Smooth muscle cell (in vitro differentiated cells): ENCODE data around the gene AKT2. TPM values are rescaled to one million over a fixed set of nuclear protein-coding genes. Genes with fewer than 3 reads are reported as not detected.

Experiments used
- DNase-seq: peaks from one replicate; lab custom pipeline; 2025; ENCODE audit not compliant: unreplicated experiment; lab: John Stamatoyannopoulos, UW
- H2AFZ ChIP-seq: fragments of 200-600 bp; sonication (generic); 2 replicates; pipeline ENCODE4 v1.6.0; 2016; ENCODE audit warnings: antibody characterized with exemption, low read depth, mild to moderate bottlenecking
- H3F3A ChIP-seq: fragments of 200-600 bp; sonication (generic); 2 replicates; pipeline ENCODE4 v1.6.0; 2017; ENCODE audit warnings: antibody characterized with exemption, low read depth
- H3K27ac ChIP-seq: fragments of 200-600 bp; sonication (generic); 2 replicates; pipeline ENCODE4 v1.5.1; 2016; ENCODE audit warnings: low read depth, mild to moderate bottlenecking
- H3K27me3 ChIP-seq: fragments of 200-600 bp; sonication (generic); 2 replicates; pipeline ENCODE4 v1.6.1; 2016; ENCODE audit warnings: low read depth, mild to moderate bottlenecking
- H3K36me3 ChIP-seq: fragments of 200-600 bp; sonication (generic); 2 replicates; pipeline ENCODE4 v1.5.1; 2016; ENCODE audit warnings: low read depth
- H3K4me1 ChIP-seq: fragments of 200-600 bp; sonication (generic); 2 replicates; pipeline ENCODE4 v1.5.1; 2016; ENCODE audit warnings: low read depth
- H3K4me2 ChIP-seq: fragments of 200-600 bp; sonication (generic); 2 replicates; pipeline ENCODE4 v1.6.0; 2016; ENCODE audit warnings: mild to moderate bottlenecking
- H3K4me3 ChIP-seq: fragments of 200-600 bp; sonication (generic); 2 replicates; pipeline ENCODE4 v1.5.1; 2016; ENCODE audit warnings: mild to moderate bottlenecking
- H3K79me2 ChIP-seq: fragments of 200-600 bp; sonication (generic); 2 replicates; pipeline ENCODE4 v1.6.0; 2016; ENCODE audit warnings: low read depth, mild to moderate bottlenecking
- H3K9ac ChIP-seq: fragments of 200-600 bp; sonication (generic); 2 replicates; pipeline ENCODE4 v1.6.0; 2016; ENCODE audit warnings: low read depth
- H3K9me3 ChIP-seq: fragments of 200-600 bp; sonication (generic); replicated peaks from 2 replicates; pipeline ENCODE4 v1.5.1; 2016; ENCODE audit warnings: low read depth
- H4K20me1 ChIP-seq: fragments of 200-600 bp; sonication (generic); 2 replicates; pipeline ENCODE4 v1.6.0; 2016; ENCODE audit warnings: low read depth
- CTCF ChIP-seq: fragments of 200-600 bp; sonication (generic); IDR thresholded peaks from 2 replicates; pipeline ENCODE4 v1.5.1; 2017; ENCODE audit warnings: borderline replicate concordance, mild to moderate bottlenecking, antibody characterized with exemption; ENCODE audit not compliant: insufficient read depth, poor library complexity, severe bottlenecking
- WGBS: methylation state at CpG from one replicate; pipeline ENCODE4 v1.1.7; 2016; ENCODE audit warnings: low lambda C conversion rate; 5-methylcytosine and 5-hydroxymethylcytosine counted together
- polyA plus RNA-seq: library from polyadenylated mRNA; unstranded; fragments of >200 nt; fragmentation: Nextera tagmentation; extraction: Ambion mirVana; gene quantifications from 2 replicates; pipeline ENCODE4 v1.2.1, GENCODE V29; 2016
- total RNA-seq: library from RNA; depleted of rRNA; stranded (reverse); fragments of >200 nt; gene quantifications from 2 replicates; pipeline ENCODE4 v1.2.3, GENCODE V29; 2014

AKT2 gene
- total and polyA plus RNA-seq, 2 experiments from 2014 or later = 26.6 to 62.6 TPM

DNA sequence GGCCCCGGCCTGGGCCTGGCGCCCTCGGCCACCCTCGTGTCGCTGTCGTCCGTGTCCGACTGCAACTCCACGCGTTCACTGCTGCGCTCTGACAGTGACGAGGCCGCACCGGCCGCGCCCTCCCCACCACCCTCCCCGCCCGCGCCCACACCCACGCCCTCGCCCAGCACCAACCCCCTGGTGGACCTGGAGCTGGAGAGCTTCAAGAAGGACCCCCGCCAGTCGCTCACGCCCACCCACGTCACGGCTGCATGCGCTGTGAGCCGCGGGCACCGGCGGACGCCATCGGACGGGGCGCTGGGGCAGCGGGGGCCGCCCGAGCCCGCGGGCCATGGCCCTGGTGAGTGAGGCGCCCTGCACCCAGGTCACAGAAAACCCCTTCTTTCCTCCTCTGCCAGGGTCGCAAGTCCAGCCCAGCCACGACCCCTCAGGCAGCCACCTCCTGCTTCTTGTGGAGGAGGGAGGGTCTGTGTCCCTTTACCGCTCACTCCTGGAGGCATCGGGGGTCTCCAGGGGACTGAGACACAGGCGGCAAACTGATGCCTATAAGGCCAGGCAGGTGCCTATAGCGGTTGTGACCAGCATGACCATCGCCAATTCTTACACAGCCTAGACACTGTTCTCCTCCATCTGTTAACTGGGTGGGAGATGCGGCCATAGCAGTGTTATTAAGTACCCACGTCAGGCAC is 71.1 kb downstream of the AKT2 start:
- Histone ChIP-seq H2AFZ (no peak overlapping the region), H3K9me3 (no peaks in the 10 kb centered on the region), H3K4me2 (no peak overlapping the region), H4K20me1 (no peaks in the 10 kb centered on the region), H3K9ac (no peak overlapping the region), H3K27ac (no peak overlapping the region), H3K4me1 (no peaks in the 10 kb centered on the region), H3K27me3 (peaks cover 34% of the 10 kb centered on the region), H3K79me2 (no peaks in the 10 kb centered on the region), H3K36me3 (no peaks in the 10 kb centered on the region), H3F3A (no peaks in the 10 kb centered on the region), H3K4me3 (no peak overlapping the region)
- 96% methylated on average over 38 of the region's 50 CpGs for WGBS
- DNase-seq = no peak
- TF ChIP-seq CTCF = no peak

DNA sequence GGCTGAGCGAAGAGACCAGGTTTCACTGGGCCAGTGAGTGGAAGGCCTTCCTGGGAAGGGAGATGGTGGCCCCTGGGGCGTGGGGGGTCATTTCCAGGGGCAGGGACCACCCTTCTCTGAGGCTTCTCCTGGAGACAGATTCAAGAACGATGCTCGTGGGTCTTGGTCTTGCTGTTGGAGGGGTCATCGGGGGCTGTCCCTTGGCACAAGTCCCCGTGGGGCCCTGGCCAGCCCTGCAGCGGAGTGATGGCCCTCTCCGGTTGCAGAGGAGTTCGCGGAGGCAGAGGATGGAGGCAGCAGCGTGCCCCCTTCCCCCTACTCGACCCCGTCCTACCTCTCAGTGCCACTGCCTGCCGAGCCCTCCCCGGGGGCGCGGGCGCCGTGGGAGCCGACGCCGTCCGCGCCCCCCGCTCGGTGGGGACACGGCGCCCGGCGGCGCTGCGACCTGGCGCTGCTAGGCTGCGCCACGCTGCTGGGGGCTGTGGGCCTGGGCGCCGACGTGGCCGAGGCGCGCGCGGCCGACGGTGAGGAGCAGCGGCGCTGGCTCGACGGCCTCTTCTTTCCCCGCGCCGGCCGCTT is 71.8 kb downstream of the AKT2 start:
- no peak for TF ChIP-seq CTCF
- H3K4me1 ChIP-seq = no peaks in the 10 kb centered on the region
- no peak overlapping the region for H3K9ac ChIP-seq
- H4K20me1 ChIP-seq = no peaks in the 10 kb centered on the region
- H3K36me3 ChIP-seq = no peaks in the 10 kb centered on the region
- H3K79me2 ChIP-seq = no peaks in the 10 kb centered on the region
- WGBS = 98% methylated on average over 21 of the region's 53 CpGs
- peaks cover 27% of the 10 kb centered on the region for H3K27me3 ChIP-seq
- H2AFZ ChIP-seq = no peak overlapping the region
- no peaks in the 10 kb centered on the region for H3F3A ChIP-seq
- H3K4me3 ChIP-seq = no peak overlapping the region
- no peak overlapping the region for H3K4me2 ChIP-seq
- DNase-seq = no peak
- H3K27ac ChIP-seq = no peak overlapping the region
- H3K9me3 ChIP-seq = no peaks in the 10 kb centered on the region

- H3K27ac ChIP-seq = no peak overlapping the region
- H4K20me1 ChIP-seq = no peaks in the 10 kb centered on the region
- no peak overlapping the region for H3K4me3 ChIP-seq
- no peak for DNase-seq
- no peaks in the 10 kb centered on the region for H3K36me3 ChIP-seq
- H3F3A ChIP-seq = no peaks in the 10 kb centered on the region
- peaks cover 3% of the 10 kb centered on the region for H3K27me3 ChIP-seq
- 89% methylated on average over 5 of the region's 5 CpGs for WGBS
- H3K4me2 ChIP-seq = no peak overlapping the region
- no peak for TF ChIP-seq CTCF
- no peak overlapping the region for H2AFZ ChIP-seq
- H3K4me1 ChIP-seq = no peaks in the 10 kb centered on the region
- H3K79me2 ChIP-seq = no peaks in the 10 kb centered on the region
- no peak overlapping the region for H3K9ac ChIP-seq
- no peaks in the 10 kb centered on the region for H3K9me3 ChIP-seq
Observed at GRCh38 chr19:40210889-40211288, 74.3 kb downstream of the AKT2 start.

DNA sequence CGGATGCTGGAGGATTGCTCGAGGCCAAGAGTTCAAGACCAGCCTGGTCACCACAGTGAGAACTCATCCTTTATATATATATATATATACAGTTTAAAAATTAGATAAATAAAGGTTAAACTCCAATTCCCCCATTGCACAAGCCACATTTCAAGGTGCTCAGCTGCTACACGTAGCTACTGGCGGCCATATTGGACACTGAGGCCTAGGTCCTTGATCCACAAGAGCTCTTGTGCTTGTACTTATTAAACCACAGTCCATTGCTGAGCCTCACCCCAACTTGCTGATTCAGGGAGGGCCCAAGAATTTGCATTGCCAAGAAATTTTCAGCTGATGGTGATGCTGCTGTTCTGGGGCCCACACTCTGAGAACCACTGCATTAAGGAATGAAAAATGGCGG is 76.5 kb downstream of the AKT2 start:
- H3K36me3 ChIP-seq = no peaks in the 10 kb centered on the region
- H3K79me2 ChIP-seq = no peaks in the 10 kb centered on the region
- no peaks in the 10 kb centered on the region for H3K9me3 ChIP-seq
- H3K4me2 ChIP-seq = no peak overlapping the region
- TF ChIP-seq CTCF = no peak
- H3K27me3 ChIP-seq = no peaks in the 10 kb centered on the region
- H3F3A ChIP-seq = no peaks in the 10 kb centered on the region
- no peak for DNase-seq
- H2AFZ ChIP-seq = no peak overlapping the region
- H3K9ac ChIP-seq = no peak overlapping the region
- H3K27ac ChIP-seq = no peak overlapping the region
- no peaks in the 10 kb centered on the region for H3K4me1 ChIP-seq
- H4K20me1 ChIP-seq = no peaks in the 10 kb centered on the region
- no peak overlapping the region for H3K4me3 ChIP-seq
- WGBS = 96% methylated on average over 5 of the region's 5 CpGs
